ENCODE results near the gene CARD11. TPM values are rescaled to one million over a fixed set of nuclear protein-coding genes. Genes with fewer than 3 reads are reported as not detected.

Gene CARD11
- total RNA-seq, 6 experiments from 2014 or later, result 0.37 to 0.90 (median 0.50) TPM

DNA sequence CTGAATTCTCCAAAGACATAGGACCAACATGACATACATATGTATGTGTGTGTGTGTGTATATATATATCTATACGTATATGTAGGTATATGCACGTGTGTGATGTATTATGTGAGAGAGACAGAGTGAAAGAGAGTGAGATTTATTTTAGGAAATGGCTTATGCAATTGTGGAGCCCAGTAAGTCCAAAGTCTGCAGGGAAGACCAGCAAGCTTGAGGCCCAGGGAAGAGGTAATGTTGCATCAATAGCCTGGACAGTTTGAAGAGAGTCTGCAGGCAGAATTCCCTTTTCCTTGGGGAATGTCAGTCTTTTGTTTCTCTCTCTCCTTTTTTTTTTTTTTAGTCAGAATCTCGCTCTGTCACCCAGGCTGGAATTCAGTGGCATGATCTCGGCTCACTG, 33.0 kb upstream of the CARD11 start:
- no peaks in the 10 kb centered on the region for H3K4me1 ChIP-seq
- 66% methylated on average over 4 of the region's 4 CpGs for WGBS (ENCODE audit: insufficient coverage, low coverage, low lambda C conversion rate, missing lambda C conversion rate)
- no peak overlapping the region for H3K27ac ChIP-seq
- intact Hi-C loops (cut with DNase I), result no loop called here
- H3K9me3 ChIP-seq, result no peaks in the 10 kb centered on the region
- H3K4me3 ChIP-seq, result no peak overlapping the region
- H3K27me3 ChIP-seq, result no peaks in the 10 kb centered on the region
- no peak for ATAC-seq
- no peaks in the 10 kb centered on the region for H3K36me3 ChIP-seq
- DNase-seq, result no peak
- TF ChIP-seq, protein P1, sequence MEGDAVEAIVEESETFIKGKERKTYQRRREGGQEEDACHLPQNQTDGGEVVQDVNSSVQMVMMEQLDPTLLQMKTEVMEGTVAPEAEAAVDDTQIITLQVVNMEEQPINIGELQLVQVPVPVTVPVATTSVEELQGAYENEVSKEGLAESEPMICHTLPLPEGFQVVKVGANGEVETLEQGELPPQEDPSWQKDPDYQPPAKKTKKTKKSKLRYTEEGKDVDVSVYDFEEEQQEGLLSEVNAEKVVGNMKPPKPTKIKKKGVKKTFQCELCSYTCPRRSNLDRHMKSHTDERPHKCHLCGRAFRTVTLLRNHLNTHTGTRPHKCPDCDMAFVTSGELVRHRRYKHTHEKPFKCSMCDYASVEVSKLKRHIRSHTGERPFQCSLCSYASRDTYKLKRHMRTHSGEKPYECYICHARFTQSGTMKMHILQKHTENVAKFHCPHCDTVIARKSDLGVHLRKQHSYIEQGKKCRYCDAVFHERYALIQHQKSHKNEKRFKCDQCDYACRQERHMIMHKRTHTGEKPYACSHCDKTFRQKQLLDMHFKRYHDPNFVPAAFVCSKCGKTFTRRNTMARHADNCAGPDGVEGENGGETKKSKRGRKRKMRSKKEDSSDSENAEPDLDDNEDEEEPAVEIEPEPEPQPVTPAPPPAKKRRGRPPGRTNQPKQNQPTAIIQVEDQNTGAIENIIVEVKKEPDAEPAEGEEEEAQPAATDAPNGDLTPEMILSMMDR (IDR thresholded peaks at IDR 0.05), result no peak
- no peak for TF ChIP-seq POLR2A (IDR thresholded peaks at IDR 0.05)

DNA sequence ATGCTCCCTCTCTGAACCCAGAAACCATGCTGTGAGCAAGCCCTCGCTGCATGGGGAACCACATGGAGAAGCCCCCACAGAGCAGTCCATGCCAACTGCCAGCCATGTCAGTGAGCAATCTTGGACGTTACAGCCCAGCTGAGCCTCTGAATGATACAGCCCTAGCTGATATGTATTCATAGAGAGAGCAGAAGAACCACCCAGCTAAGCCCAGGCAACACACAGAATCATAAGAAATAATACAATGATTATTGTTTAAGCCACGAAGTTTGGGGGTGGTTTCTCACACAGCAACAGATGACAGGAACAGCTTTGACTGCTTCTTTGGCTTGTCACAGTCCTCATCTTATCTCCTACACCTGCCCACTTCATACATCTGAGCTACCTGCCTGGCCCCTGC, 32.5 kb upstream of the CARD11 start:
- ATAC-seq, result no peak
- WGBS (ENCODE audit: insufficient coverage, low coverage, low lambda C conversion rate, missing lambda C conversion rate), result 50% methylated on average over 2 of the region's 3 CpGs
- intact Hi-C loops (cut with DNase I), result no loop called here

DNA sequence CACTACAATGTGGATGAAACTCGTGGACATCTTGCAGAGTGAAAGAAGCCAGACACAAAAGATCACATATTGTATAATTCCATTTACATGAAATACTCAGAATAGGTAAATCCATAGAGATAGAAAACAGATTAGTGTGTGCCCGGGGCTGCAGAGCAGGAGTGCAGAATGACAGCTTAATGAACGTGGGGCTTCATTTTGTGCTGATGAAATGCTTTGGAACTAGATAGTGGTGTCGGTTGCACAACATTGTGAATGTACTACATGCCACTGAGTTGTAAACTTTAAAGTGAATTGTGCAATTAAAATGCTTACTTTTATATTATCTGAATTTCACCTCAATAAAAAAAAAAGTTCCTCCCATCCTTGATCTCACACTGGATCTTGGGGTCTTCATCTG, 31.8 kb upstream of the CARD11 start:
- Histone ChIP-seq H3K9me3 (no peaks in the 10 kb centered on the region), H3K27me3 (no peaks in the 10 kb centered on the region), H3K4me3 (no peak overlapping the region), H3K27ac (no peak overlapping the region), H3K4me1 (no peaks in the 10 kb centered on the region), H3K36me3 (no peaks in the 10 kb centered on the region)
- intact Hi-C loops (cut with DNase I), result no loop called here
- DNase-seq (no peak), ATAC-seq (no peak)
- no peak for TF ChIP-seq POLR2A (IDR thresholded peaks at IDR 0.05)
- TF ChIP-seq, protein P1 (IDR thresholded peaks at IDR 0.05), result no peak
- WGBS (ENCODE audit: insufficient coverage, low coverage, low lambda C conversion rate, missing lambda C conversion rate), result 43% methylated on average over 4 of the region's 4 CpGs

More for the DNA sequence above, 32.5 kb upstream of the CARD11 start:
- no peaks in the 10 kb centered on the region for H3K36me3 ChIP-seq
- TF ChIP-seq, protein P1 (IDR thresholded peaks at IDR 0.05), result no peak
- no peak for TF ChIP-seq POLR2A (IDR thresholded peaks at IDR 0.05)
- no peaks in the 10 kb centered on the region for H3K4me1 ChIP-seq
- H3K27me3 ChIP-seq, result no peaks in the 10 kb centered on the region
- DNase-seq, result no peak
- H3K9me3 ChIP-seq, result no peaks in the 10 kb centered on the region
- H3K4me3 ChIP-seq, result no peak overlapping the region
- no peak overlapping the region for H3K27ac ChIP-seq

DNA sequence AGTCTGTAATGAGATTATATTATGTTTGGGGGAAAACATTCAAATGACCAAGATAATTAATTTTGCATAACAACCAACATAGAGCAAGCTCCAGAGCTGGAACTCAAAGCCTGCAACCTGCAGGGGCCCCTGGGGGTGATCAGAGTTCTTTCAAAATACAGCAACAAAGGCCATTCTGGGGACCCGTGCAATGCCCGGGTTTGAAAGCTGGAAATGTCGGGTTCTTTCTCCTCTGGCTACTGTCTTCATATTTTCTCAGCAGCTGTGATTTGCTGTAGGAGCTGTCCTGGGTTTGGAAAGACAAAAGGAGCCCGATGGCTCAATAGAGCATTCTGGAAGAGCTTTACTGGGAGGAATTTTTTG, 30.8 kb upstream of the CARD11 start:
- H3K27me3 ChIP-seq, result no peaks in the 10 kb centered on the region
- ATAC-seq (no peak), DNase-seq (no peak)
- WGBS (ENCODE audit: insufficient coverage, low coverage, low lambda C conversion rate, missing lambda C conversion rate), result 68% methylated on average over 4 of the region's 4 CpGs
- H3K9me3 ChIP-seq, result no peaks in the 10 kb centered on the region
- H3K27ac ChIP-seq, result no peak overlapping the region
- H3K4me1 ChIP-seq, result no peaks in the 10 kb centered on the region
- intact Hi-C loops (cut with DNase I), result no loop called here
- H3K4me3 ChIP-seq, result no peak overlapping the region
- no peaks in the 10 kb centered on the region for H3K36me3 ChIP-seq
- TF ChIP-seq POLR2A (IDR thresholded peaks at IDR 0.05), result no peak
- TF ChIP-seq, protein P1 (IDR thresholded peaks at IDR 0.05), result no peak

Data from right lobe of liver (tissue), 6 donors.